GM18870 (cell line): Measurements from ENCODE around the gene COL5A1.

Source experiments
- ATAC-seq: cut with Tn5 transposase; IDR thresholded peaks from one replicate; pipeline ENCODE4 v1.9.1; 2021; ENCODE audit warnings: moderate library complexity; ENCODE audit not compliant: unreplicated experiment

Gene COL5A1

GRCh38 chr9:134867917-134868750, 226.5 kb downstream of the COL5A1 start:
- ATAC-seq = no peak

GRCh38 chr9:134868751-134869553, 227.3 kb downstream of the COL5A1 start:
- ATAC-seq = no peak

GRCh38 chr9:134869554-134870300, 228.1 kb downstream of the COL5A1 start:
- ATAC-seq = no peak

- ATAC-seq = no peak
Observed at GRCh38 chr9:134870301-134870694, 228.7 kb downstream of the COL5A1 start.

- no peak for ATAC-seq
Observed at GRCh38 chr9:134870746-134871662, 229.4 kb downstream of the COL5A1 start.

GRCh38 chr9:134871697-134872340, 230.2 kb downstream of the COL5A1 start:
- no peak for ATAC-seq

- no peak for ATAC-seq
Observed at GRCh38 chr9:134872482-134873231, 231.1 kb downstream of the COL5A1 start.

- no peak for ATAC-seq
Observed at GRCh38 chr9:134875371-134875770, 233.8 kb downstream of the COL5A1 start.

- no peak for ATAC-seq
Observed at GRCh38 chr9:134877541-134877940, 235.9 kb downstream of the COL5A1 start.

GRCh38 chr9:134879664-134880483, 238.3 kb downstream of the COL5A1 start:
- no peak for ATAC-seq

- no peak for ATAC-seq
Observed at GRCh38 chr9:134880484-134881312, 239.1 kb downstream of the COL5A1 start, which contains the start of gene FCN2. Gene FCN2 (plus strand): TSS chr9:134880810. CDS start chr9:134880822, 12 bp downstream.

GRCh38 chr9:134881313-134881670, 239.7 kb downstream of the COL5A1 start:
- no peak for ATAC-seq

GRCh38 chr9:134882204-134882785, 240.7 kb downstream of the COL5A1 start:
- ATAC-seq = no peak

- no peak for ATAC-seq
Observed at GRCh38 chr9:134883040-134883782, 241.6 kb downstream of the COL5A1 start.

- no peak for ATAC-seq
Observed at GRCh38 chr9:134884492-134884891, 242.9 kb downstream of the COL5A1 start.

GRCh38 chr9:134885001-134885678, 243.5 kb downstream of the COL5A1 start:
- no peak for ATAC-seq
